ENCODE data around the gene GCSAML.
"Not testable (repeated sequence)": the region's sequence is repeated elsewhere in the genome, so short reads cannot be mapped to it uniquely, and the experiment has no call there.

GCSAML gene

DNA sequence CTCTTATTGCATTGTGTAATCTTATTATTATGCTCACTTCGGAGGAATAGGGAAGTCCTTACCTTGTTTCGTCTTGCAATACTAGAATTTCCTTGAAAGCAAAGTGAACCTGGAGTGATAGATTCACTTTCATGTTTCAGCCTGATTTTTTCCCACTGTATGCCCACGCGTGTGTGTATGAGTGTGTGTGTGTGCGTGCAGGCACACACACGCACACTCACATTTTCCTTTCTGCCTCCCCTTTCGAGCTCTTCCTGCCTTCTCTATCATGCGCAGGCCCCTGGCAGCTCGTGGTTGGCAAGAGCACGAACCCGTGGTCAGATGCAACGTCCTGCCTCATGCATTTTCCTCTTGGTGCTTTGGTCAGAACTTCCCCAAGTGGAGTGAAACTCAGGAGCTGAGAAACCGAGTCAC lies at the start of gene GCSAML:
Gene GCSAML (plus strand): TSS at position 366 of the 414 bp plus-strand sequence. CDS start 58 bp downstream, outside the sequence.
- DNase-seq (ENCODE audit: low read depth in 2 of 2), result no peak

GRCh38 chr1:247500865-247501264 lies 48.1 kb upstream of the GCSAML start:
- no peak for DNase-seq (ENCODE audit: low read depth in 2 of 2)

GRCh38 chr1:247506831-247507230 lies 42.1 kb upstream of the GCSAML start:
- no peak for DNase-seq (ENCODE audit: low read depth in 2 of 2)

DNA sequence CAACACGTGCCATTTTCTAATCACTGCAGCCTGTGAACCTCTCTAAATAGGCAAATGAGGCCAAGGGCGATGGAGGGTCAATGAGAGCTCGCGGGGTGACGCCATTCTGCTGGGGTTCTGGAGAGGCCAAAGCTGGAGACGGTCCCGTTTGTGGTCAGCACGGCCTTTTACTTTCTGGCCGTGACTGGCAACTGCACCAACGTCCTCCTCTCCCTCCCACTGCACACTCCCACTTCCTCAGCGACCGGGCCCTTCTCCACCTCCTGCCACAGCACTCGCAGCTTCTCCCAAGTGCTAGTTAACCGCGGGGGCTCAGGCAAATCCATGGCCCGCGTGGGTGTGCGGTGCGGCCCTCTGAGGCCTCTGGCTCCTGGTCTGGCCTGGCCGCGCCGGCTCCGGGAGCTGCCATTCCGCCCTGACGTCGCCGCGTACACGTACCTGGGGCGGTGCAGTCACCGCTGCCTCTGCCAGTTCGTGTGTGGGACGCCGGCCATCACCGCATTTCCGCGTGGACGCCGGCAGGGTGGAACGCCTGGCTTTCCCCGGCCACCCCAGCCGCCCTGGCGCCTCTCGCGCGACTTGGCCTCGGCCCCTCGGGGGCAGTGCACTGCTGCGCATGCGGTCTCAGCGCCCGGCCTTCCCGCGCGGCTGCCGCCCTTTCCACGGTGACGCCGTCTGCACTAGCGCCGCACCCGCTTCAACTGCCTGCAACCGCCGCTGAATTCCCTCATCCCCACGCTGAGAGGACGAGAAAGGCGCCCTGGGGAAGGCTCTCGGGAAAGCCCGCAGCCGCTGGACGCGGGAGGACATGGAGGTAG lies 30.9 kb upstream of the GCSAML start:
- DNase-seq (ENCODE audit: low read depth in 2 of 2), result no peak

DNA sequence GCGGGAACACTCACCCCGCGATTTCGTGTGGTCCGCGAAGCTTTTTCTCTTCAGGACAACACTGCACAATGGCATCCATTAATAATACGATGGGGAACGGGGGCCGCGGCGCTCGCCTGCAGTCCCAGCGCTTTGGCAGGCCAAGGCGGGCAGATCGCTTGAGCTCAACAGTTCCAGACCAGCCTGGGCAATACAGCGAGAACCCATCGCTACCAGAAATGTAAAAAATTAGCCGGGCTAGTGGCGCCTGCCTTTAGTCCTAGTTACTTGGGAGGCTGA lies 30.4 kb upstream of the GCSAML start:
- no peak for DNase-seq (ENCODE audit: low read depth in 2 of 2)

DNA sequence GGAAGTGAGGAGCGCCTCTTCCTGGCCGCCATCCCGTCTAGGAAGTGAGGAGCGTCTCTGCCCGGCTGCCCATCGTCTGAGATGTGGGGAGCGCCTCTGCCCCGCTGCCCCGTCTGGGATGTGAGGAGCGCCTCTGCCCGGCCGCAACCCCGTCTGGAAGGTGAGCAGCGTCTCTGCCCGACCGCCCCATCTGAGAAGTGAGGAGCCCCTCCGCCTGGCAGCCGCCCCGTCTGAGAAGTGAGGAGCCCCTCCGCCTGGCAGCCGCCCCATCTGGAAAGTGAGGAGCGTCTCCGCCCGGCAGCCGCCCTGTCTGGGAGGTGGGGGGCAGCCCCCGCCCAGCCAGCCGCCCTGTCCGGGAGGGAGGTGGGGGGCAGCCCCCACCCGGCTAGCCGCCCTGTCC lies 27.0 kb upstream of the GCSAML start:
- not testable (repeated sequence) for DNase-seq (ENCODE audit: low read depth in 2 of 2)

GRCh38 chr1:247528812-247529474 lies 20.0 kb upstream of the GCSAML start:
- DNase-seq (ENCODE audit: low read depth in 2 of 2), result no peak

DNA sequence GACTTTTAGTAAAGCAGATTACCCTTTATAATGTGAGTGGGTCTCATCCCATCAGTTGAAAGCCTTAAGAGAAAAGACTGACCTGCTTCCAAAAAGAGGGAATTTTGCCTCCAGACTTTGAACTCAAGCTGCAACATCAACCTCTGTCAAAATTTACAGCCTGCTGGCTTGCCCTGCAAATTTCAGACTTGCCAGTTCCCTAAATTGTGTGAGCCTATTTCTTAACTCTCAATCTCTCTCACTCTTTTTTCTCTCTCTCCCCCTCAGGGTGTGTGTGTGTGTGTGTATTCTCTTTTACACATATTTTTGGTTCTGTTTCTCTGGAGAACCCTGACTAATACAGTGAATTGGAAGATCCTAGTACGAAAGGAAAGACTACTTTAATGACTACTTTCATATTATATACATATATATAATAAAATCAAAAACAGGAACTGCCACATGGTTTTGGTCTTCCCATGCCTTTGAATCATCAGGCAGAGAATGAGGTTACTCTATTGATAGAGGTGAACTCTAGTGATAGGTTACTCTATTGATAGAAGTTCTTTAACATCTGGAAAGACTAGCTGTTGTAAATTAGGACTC lies 19.1 kb upstream of the GCSAML start:
- no peak for DNase-seq (ENCODE audit: low read depth in 2 of 2)

DNA sequence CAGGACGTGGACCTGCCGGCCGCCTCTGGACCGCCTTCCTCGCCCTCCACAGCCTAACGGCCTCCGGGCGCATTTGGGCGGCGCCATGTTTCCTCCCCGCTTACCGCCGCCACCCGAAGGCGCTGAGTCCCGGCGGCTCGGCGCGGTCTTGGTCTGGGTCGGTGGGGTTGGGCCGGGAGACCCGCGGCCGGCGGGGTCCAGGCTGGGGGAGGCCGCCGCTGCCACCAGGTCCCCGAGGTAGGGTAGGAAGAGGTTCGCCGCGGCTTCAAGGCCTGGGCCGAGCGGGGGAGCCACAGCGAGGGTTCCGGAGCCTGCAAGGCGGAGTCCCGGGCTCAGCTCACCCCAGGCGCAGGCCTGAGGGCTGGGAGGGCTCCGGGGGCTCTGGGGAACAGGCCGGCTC lies 18.1 kb upstream of the GCSAML start:
- no peak for DNase-seq (ENCODE audit: low read depth in 2 of 2)

- no peak for DNase-seq (ENCODE audit: low read depth in 2 of 2)
Observed at GRCh38 chr1:247531937-247532336, 17.0 kb upstream of the GCSAML start.

GRCh38 chr1:247535402-247535801 lies 13.5 kb upstream of the GCSAML start:
- no peak for DNase-seq (ENCODE audit: low read depth in 2 of 2)

DNA sequence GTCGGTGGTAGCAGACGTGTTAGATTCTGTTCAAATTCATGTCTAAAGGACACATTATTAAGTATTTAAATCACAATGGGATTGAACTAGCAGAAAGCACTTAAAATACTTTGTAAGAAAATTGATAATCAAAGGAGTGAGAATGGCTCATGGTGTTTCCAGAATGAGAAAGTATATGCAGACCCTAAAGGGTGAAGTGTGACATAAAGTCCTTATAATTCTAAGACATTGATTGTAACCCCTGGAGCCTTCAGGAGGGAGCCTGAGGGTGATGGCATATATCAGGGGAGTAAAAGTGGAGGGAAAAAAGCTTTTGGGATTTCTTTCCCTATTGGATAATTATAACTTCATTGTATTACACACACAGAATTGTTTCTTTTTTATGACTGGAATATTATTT lies 12.6 kb upstream of the GCSAML start, which contains the start of gene OR2C3:
Gene OR2C3 (minus strand): TSS at position 101 of the 400 bp plus-strand sequence. CDS start 3,929 bp downstream, outside the sequence.
- DNase-seq (ENCODE audit: low read depth in 2 of 2), result no peak

GRCh38 chr1:247538561-247538960 lies 10.4 kb upstream of the GCSAML start:
- DNase-seq (ENCODE audit: low read depth in 2 of 2), result no peak

DNA sequence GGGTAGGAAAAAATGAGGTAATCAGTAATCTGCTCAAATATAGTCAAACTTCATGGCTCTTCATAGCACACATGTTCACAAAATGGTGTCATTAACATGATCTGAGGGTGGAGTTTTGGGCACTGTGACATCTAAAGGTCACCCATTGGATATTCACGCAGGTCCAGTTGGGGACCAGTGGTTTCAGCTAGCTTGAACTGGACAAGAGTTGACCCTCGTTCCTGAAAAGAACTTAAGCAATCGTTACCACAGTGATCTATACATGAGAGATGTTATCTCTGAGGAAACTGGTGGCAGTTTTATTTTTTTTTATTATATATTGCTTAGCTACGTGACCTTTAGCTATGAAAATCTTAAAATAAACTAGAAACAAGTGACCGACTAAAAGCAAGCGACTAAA lies 9.7 kb upstream of the GCSAML start:
- DNase-seq (ENCODE audit: low read depth in 2 of 2), result no peak

DNA sequence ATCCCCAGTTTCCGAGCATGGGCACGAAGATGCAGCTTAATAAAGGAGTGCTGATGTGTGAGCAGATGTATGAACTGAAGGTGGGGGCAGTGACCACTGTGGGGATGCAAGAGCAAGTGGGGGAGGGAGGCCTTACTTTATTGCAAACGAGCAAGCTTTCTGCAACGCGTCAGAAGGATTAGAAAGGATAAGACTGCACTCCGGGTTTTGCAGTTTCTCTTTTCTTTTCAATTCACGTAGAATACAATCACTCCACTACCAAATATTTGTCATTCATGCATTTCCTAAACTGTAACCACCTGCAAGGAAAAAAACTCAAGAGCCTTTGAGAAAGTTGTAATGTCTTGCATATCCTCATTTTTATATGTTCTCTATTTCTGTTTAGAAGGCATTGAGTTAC lies 8.4 kb upstream of the GCSAML start:
- DNase-seq (ENCODE audit: low read depth in 2 of 2), result no peak

DNA sequence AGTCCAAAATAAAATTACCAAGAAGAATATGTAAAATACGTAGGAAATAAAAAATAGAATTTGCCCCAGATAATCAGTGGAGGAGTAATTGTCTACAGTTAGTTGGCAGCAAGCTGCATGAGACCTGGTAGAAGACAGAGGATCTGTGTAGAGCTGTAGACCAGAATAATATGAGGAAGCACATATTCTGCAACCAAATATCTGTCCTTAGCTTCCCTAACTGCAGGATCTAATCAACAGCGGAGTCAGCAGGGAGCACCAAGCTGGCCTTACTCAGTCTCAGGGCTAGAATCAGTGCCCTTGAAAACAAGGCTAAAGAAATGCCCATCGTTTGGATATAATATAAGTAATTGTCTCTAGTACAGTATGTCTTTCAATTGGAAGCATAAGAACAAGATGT lies 6.1 kb upstream of the GCSAML start:
- DNase-seq (ENCODE audit: low read depth in 2 of 2), result no peak

DNA sequence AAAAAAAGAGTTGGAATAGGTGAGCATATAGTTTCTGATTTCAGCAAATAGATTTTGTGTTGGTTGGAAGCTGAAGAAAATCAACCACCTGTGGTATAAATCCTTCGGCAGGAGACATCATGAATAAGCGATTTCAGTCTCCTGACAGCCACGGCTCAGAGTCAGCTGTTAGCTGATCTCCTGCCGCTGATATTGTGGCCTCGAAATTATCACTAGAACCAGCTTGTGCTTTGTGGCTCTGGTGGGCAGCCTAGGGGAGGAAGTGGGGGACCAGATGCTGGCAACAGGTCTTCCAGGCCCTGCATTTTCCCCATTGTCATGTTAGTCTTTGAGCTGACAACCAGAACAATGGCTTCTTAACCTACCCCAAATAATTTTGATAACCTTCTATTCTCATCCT lies 842 bp upstream of the GCSAML start:
- no peak for DNase-seq (ENCODE audit: low read depth in 2 of 2)

- DNase-seq (ENCODE audit: low read depth in 2 of 2), result peak; percentile 8 to 13
Observed at GRCh38 chr1:247551721-247552120, 2.8 kb downstream of the GCSAML start.

DNA sequence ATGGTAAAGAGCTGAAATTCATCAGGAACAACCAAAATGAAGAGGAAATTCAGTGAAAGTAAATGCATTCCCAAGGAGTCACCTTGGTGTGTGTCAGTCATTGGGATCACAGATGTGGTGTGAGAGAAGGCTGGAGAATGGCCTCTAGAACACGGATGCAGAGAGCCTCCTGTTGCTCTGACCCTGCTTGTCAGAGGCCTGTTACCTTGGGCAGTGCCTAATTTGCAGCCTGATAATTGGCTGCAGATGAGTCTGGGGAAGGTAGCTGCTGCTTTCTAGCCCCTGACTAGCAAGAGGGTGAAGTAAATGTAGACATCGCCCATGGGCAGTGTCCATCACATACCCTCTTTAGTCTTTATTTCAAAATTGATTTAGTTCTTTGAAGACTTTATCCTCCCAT lies 3.3 kb downstream of the GCSAML start:
- DNase-seq (ENCODE audit: low read depth in 2 of 2), result no peak

DNA sequence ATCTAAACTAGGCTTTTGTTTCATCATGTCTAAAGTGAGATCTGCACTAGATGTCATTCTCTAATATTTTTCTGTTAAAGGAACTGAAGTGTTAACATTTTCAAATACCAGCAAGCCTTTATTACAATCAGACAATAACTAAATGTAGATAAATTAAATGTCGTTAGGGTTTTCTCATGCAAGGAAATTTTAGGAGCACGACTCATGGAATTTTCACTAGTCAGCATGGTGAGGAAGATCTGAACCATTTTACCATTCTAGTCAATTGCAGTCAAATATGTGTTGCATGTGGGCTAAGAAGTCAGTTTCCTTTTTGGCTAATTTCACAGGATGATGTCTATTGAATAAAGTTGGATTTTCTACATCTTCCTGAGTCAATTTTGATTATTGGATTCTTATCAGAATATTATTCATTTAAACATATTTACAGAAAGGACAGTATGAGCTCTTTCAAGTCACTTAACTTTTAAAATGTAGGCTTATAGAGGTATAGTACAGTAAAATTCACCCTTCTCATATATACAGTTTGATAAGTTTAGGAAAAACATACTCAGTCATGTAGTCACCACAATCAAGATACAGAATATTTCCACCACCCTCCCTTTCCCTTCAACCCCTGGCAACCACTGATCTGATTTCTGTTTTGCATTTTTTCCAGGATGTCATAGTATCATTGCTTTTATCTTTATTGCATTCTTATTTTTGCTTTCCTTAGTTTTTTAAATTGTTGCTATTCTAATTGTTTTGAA lies 9.2 kb downstream of the GCSAML start:
- DNase-seq (ENCODE audit: low read depth in 2 of 2), result peak; percentile 2 to 7

DNA sequence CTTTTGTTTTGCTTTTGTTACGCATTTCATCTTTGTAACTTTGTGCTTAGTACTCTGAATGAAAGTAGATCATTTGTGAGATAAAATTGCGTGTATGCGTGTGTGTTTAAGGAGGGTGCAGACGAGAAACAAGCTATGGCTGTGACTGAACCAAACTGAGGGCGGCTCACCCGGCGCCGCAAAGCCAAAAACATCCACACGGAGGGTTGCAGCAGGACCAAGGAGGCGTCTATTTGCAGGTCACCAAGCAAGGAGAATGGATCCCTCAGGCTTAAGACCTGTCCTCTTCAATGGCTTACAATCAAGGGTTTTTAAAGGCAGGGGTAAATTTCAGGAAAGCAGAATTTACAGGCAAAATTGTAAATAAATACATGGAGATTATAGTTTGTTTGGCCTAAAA lies 12.8 kb downstream of the GCSAML start:
- DNase-seq (ENCODE audit: low read depth in 2 of 2), result no peak

- no peak for DNase-seq (ENCODE audit: low read depth in 2 of 2)
Observed at GRCh38 chr1:247562198-247562597, 13.3 kb downstream of the GCSAML start.

Data from fibroblast of skin of left biceps (primary cell).